K562 (cell line): Measurements from ENCODE around the gene PEX10. TPM values are rescaled to one million over a fixed set of nuclear protein-coding genes. Genes with fewer than 3 reads are reported as not detected.

ENCODE experiments used
- ATAC-seq: fragments of 200-7000 bp; cut with Tn5 transposase; 3 replicates; pipeline ENCODE4 v1.9.1; 2020; ENCODE audit warnings: moderate library complexity
- BruUV-seq: library from RNA; stranded (reverse); fragments of 400-500 nt; replicated peaks from 2 replicates; lab custom pipeline; 2021; lab: Mats Ljungman, UMichigan
- CTCF ChIA-PET: fragments of 300-600 bp; formaldehyde crosslinking; extraction: SDS; loops from one replicate; lab custom pipeline; 2021; ENCODE audit warnings: low intra/inter-chr PET ratio; lab: Yijun Ruan, JAX
- POLR2A ChIA-PET: fragments of 300-600, 350-650 bp; sonication (Branson Sonifier 250); formaldehyde crosslinking; extraction: SDS; loops from one replicate; lab custom pipeline; 2021; ENCODE audit warnings: antibody characterized with exemption, inconsistent platforms; lab: Yijun Ruan, JAX
- DNase-seq, 4 experiments: peaks; one replicate each; pipeline versions ENCODE4 v3.0.0 to v3.0.0-alpha.2; 2011 to 2018; ENCODE audit warnings: low spot score in 3 of 4, mixed read lengths in 3 of 4; ENCODE audit errors: extremely low read depth in 1 of 4
- FAIRE-seq: peaks from 2 replicates; lab custom pipeline; 2011; peaks lifted over from hg19 to GRCh38; lab: Jason Lieb, UNC
- H2AFZ ChIP-seq: 2 replicates; pipeline ENCODE4 v1.6.0; 2011; ENCODE audit warnings: low read depth, low read length, control low read depth, inconsistent platforms
- H3K27ac ChIP-seq: fragments of 200-600 bp; 3 replicates; pipeline ENCODE4 v1.8.0; 2011; ENCODE audit warnings: low read depth, mild to moderate bottlenecking, control low read depth, inconsistent platforms, low read length, moderate library complexity, mixed read lengths; ENCODE audit errors: extremely low read depth
- H3K27me3 ChIP-seq, 2 experiments: fragments of 300-600 bp in 1 of 2; 2 replicates in 1 of 2; 3 replicates in 1 of 2; pipeline versions ENCODE4 v1.6.0 to v1.8.0; 2011; ENCODE audit warnings: inconsistent platforms in 2 of 2, low read length in 2 of 2, mild to moderate bottlenecking in 1 of 2, mixed read lengths in 1 of 2, moderate library complexity in 1 of 2; ENCODE audit not compliant: control insufficient read depth in 2 of 2, insufficient read depth in 2 of 2
- H3K36me3 ChIP-seq: fragments of 300-600 bp; 3 replicates; pipeline ENCODE4 v1.8.0; 2011; ENCODE audit warnings: mild to moderate bottlenecking, low read length, inconsistent platforms; ENCODE audit not compliant: control insufficient read depth, insufficient read depth
- H3K4me1 ChIP-seq, 2 experiments: fragments of 200-600 bp in 1 of 2; replicated peaks in 1 of 2; 2 replicates in 1 of 2; 3 replicates in 1 of 2; pipeline versions ENCODE4 v1.5.1 to v1.8.0; 2011; ENCODE audit warnings: inconsistent platforms in 2 of 2, low read length in 2 of 2, mild to moderate bottlenecking in 1 of 2, mixed read lengths in 1 of 2, moderate library complexity in 1 of 2; ENCODE audit not compliant: control insufficient read depth in 2 of 2, insufficient read depth in 2 of 2
- H3K4me2 ChIP-seq: 2 replicates; pipeline ENCODE4 v1.6.1; 2011; ENCODE audit warnings: low read length, control low read depth, inconsistent platforms, mixed read lengths; ENCODE audit not compliant: insufficient read depth
- H3K4me3 ChIP-seq: fragments of 200-600 bp; sonication (generic), shearing (Covaris generic); 2 replicates; pipeline ENCODE4 v1.5.1; 2016; ENCODE audit warnings: control low read depth, inconsistent platforms
- H3K79me2 ChIP-seq: fragments of 200-600 bp; 3 replicates; pipeline ENCODE4 v1.8.0; 2011; ENCODE audit warnings: low read length, inconsistent platforms; ENCODE audit not compliant: control insufficient read depth, insufficient read depth
- H3K9ac ChIP-seq, 2 experiments: 2 replicates each; pipeline versions ENCODE4 v1.6.0 to v1.6.1; 2011; ENCODE audit warnings: low read depth in 2 of 2, low read length in 2 of 2, control low read depth in 1 of 2, inconsistent platforms in 1 of 2, mild to moderate bottlenecking in 1 of 2, mixed read lengths in 1 of 2; ENCODE audit not compliant: insufficient read depth in 1 of 2
- H3K9me1 ChIP-seq: one replicate; pipeline ENCODE4 v1.6.0; 2011; ENCODE audit warnings: inconsistent platforms, mild to moderate bottlenecking, low read length, moderate library complexity; ENCODE audit not compliant: control insufficient read depth, insufficient read depth
- H3K9me3 ChIP-seq: replicated peaks from 2 replicates; pipeline ENCODE4 v1.5.1; 2011; ENCODE audit warnings: low read depth, low read length, inconsistent platforms; ENCODE audit not compliant: control insufficient read depth, insufficient read depth
- H4K20me1 ChIP-seq: replicated peaks from 2 replicates; pipeline ENCODE4 v1.6.1; 2011; ENCODE audit warnings: low read length, inconsistent platforms, mixed read lengths; ENCODE audit not compliant: control insufficient read depth, insufficient read depth
- ZKSCAN1 ChIP-seq: fragments of 150-350 bp; IDR thresholded peaks from 2 replicates; pipeline ENCODE4 v1.6.1; 2016; ENCODE audit warnings: low read depth, low read length
- WGBS: fragments of 100-300 bp; shearing (Covaris generic); methylation state at CpG from one replicate; pipeline ENCODE4 v1.1.6; 2016; ENCODE audit warnings: low coverage, mixed read lengths; ENCODE audit not compliant: insufficient coverage; ENCODE audit errors: missing lambda C conversion rate; 5-methylcytosine and 5-hydroxymethylcytosine counted together
- in situ Hi-C: fragments of 300-500 bp; cut with MboI; formaldehyde crosslinking; loops from 4 replicates; pipeline ENCODE4 v1.15.0; 2018; ENCODE audit warnings: inconsistent platforms, mixed read lengths
- intact Hi-C: fragments of 100-400 bp; cut with micrococcal nuclease; formaldehyde crosslinking; loops from 2 replicates; pipeline ENCODE4 v1.14.2; 2022
- polyA plus RNA-seq, 8 experiments: library from polyadenylated mRNA; depleted of rRNA in 4 of 8; stranded (reverse) in 5 of 8; unstranded in 3 of 8; fragments of >200 nt; fragmentation: Nextera tagmentation in 2 of 8; fragmentation: Illumina TruSeq in 1 of 8; extraction: Ambion mirVana in 2 of 8; extraction: Trizol in 1 of 8; gene quantifications; 2 replicates each; pipeline versions ENCODE4 v1.2.1 to v1.2.3, GENCODE V29; 2011 to 2014; ENCODE audit warnings: inconsistent platforms in 1 of 8, missing spikeins in 1 of 8
- total RNA-seq, 7 experiments: library from RNA; depleted of rRNA in 6 of 7; stranded (reverse); fragments of >200 nt in 6 of 7; fragmentation: Illumina TruSeq in 2 of 7; extraction: Trizol in 2 of 7; gene quantifications; 2 replicates each; pipeline versions ENCODE4 v1.2.1 to v1.2.3, GENCODE V29; 2011 to 2021; ENCODE audit warnings: low replicate concordance in 1 of 7
- TF ChIP-seq, protein P1 (sequence below), 2 experiments: IDR thresholded peaks; 2 replicates each; pipeline ENCODE4 v1.6.1; 2012; ENCODE audit warnings: improper control_type of control experiment in 2 of 2, low read depth in 2 of 2, low read length in 2 of 2, borderline replicate concordance in 1 of 2

Gene PEX10
- total and polyA plus RNA-seq, 9 of the 15 experiments (the other 6 are each of a cell fraction or from before 2014, with no cell fraction given): 0.03 to 26.2 (median 8.7) TPM

DNA sequence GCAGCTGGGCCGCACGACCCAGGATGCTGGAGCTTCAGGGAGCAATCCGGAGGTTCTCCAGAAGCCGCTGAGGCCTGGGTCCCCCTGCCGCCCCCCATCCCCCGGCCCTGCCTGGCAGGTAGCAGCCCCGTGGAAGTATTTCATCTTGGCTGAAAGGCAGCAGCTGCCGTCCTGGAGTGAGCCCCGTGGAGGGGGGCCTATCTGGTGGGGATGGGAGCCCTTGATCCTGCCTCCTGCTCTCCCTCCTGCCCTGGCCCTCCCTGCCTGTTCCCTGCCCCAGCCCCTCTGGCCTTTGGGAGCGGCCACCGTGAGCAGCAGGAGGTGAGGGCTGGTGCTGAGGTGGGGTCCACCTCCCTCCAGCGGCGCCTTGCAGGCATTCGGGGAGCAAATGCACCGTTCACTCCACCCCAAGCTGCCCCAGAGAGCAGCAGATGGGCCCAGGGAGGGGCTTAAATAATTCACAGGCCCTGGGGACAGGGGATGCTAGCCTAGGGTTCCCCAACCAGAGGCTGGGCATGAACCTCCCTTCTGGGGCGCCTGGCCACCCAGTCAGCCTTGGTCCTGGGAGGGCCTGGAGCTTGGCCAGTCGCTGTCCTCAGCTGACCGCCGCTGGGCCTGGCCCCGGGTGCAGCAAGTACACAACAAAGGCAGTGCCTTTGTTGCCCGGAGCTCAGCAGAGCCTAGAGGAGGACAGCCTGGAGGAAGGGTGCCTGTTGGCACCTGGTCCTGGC, 40.0 kb upstream of the PEX10 start:
- H3K9ac ChIP-seq: no peak overlapping the region; a peak in 1 of 4 replicates
- peaks cover 0 to 73% of the 10 kb centered on the region in 2 experiments; a peak in 3 of 5 replicates for H3K4me1 ChIP-seq
- H3K4me3 ChIP-seq: no peak overlapping the region
- DNase-seq (no peak), ATAC-seq (no peak), FAIRE-seq (no peak)
- intact Hi-C loops: no loop called here
- 8% methylated on average over 21 of the region's 21 CpGs for WGBS
- in situ Hi-C loops: no loop called here
- H3K36me3 ChIP-seq: no peaks in the 10 kb centered on the region
- H3K4me2 ChIP-seq: no peak overlapping the region
- H3K9me1 ChIP-seq: no peaks in the 10 kb centered on the region
- peaks cover 23 to 75% of the 10 kb centered on the region in 2 experiments; a peak in 3 of 5 replicates for H3K27me3 ChIP-seq
- no TSS peak for BruUV-seq
- no peaks in the 10 kb centered on the region for H3K9me3 ChIP-seq
- H4K20me1 ChIP-seq: peaks cover 12% of the 10 kb centered on the region
- TF ChIP-seq ZKSCAN1: no peak
- TF ChIP-seq, protein P1, sequence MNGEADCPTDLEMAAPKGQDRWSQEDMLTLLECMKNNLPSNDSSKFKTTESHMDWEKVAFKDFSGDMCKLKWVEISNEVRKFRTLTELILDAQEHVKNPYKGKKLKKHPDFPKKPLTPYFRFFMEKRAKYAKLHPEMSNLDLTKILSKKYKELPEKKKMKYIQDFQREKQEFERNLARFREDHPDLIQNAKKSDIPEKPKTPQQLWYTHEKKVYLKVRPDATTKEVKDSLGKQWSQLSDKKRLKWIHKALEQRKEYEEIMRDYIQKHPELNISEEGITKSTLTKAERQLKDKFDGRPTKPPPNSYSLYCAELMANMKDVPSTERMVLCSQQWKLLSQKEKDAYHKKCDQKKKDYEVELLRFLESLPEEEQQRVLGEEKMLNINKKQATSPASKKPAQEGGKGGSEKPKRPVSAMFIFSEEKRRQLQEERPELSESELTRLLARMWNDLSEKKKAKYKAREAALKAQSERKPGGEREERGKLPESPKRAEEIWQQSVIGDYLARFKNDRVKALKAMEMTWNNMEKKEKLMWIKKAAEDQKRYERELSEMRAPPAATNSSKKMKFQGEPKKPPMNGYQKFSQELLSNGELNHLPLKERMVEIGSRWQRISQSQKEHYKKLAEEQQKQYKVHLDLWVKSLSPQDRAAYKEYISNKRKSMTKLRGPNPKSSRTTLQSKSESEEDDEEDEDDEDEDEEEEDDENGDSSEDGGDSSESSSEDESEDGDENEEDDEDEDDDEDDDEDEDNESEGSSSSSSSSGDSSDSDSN (IDR thresholded peaks at IDR 0.05; ENCODE audit: borderline replicate concordance in 1 of 2, low read depth in 2 of 2, low read length in 2 of 2): 0 out of 4 replicates have a peak, but pooled peaks of 1 of the 2 experiments have one; percentile 3
- H2AFZ ChIP-seq: no peak overlapping the region
- H3K79me2 ChIP-seq: no peaks in the 10 kb centered on the region
- H3K27ac ChIP-seq: no peak overlapping the region
- ChIA-PET POLR2A (interaction anchor here (0.6 to 1.0 kb wide), 4 partner anchors 69 to 572 kb away, joined by 3 read pairs; partner anchors contain the start of gene PANK4), CTCF (no interaction called here)
